Muscle layer of colon (tissue), 2 donors: ENCODE data around the gene TYW1.
"Not testable (repeated sequence)": the region's sequence is repeated elsewhere in the genome, so short reads cannot be mapped to it uniquely, and the experiment has no call there.

ENCODE experiments used
- H3K27ac ChIP-seq: one replicate; pipeline ENCODE4 v1.7.0; 2013; ENCODE audit warnings: low read depth, mild to moderate bottlenecking, low read length, moderate library complexity
- H3K27me3 ChIP-seq, 2 donors: one replicate each; pipeline ENCODE4 v1.7.0; 2013; ENCODE audit warnings: low read length in 2 of 2, mild to moderate bottlenecking in 2 of 2; ENCODE audit not compliant: insufficient read depth in 2 of 2, control insufficient read depth in 1 of 2
- H3K36me3 ChIP-seq: one replicate; pipeline ENCODE4 v1.7.0; 2013; ENCODE audit warnings: mild to moderate bottlenecking, low read length; ENCODE audit not compliant: insufficient read depth
- H3K4me1 ChIP-seq: one replicate; pipeline ENCODE4 v1.7.0; 2013; ENCODE audit warnings: mild to moderate bottlenecking, low read length; ENCODE audit not compliant: insufficient read depth
- H3K4me3 ChIP-seq, 2 donors: one replicate each; pipeline ENCODE4 v1.7.0; 2013; ENCODE audit warnings: low read length in 2 of 2, low read depth in 1 of 2, mild to moderate bottlenecking in 1 of 2, moderate library complexity in 1 of 2
- H3K9ac ChIP-seq: one replicate; pipeline ENCODE4 v1.7.0; 2013; ENCODE audit warnings: low read length
- H3K9me3 ChIP-seq: one replicate; pipeline ENCODE4 v1.7.0; 2013; ENCODE audit warnings: mild to moderate bottlenecking, low read length
- donor health status: abdominal sarcoma.
- donor health status: Adenocarcinoma of cecum.

Gene TYW1

DNA sequence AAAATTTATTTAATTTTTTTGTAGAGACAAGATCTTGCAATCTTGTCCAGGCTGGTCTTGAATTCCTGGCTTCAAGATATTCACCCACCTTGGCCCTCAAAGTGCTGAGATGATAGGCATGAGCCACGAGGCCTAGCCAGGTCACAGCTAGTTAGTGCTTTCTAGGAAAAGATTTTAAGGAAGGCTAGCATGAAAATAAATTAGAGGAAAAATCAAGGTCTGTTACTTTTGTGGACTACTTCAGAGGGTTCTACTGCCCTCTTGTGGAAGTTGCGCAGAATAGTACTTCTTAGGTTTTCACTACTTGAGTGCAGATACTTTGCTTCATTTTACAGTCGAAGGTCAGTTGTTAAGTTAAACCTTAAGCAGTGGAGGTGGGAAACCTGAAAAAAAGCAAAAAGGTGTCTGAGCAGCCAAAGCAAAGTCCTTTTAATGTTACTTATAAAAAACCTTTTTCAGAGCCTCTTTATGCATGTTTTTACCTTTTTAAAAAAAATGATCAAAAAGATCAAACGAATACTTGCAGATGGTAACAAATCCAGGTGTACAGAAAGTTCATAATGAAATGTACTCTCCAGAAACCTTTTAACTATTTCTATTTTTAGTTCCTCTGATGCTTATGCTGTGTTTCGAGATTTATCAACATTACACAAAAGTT lies 4.1 kb downstream of the TYW1 start:
- H3K9me3 ChIP-seq, H3K4me1 ChIP-seq, H3K36me3 ChIP-seq, H3K27ac ChIP-seq, H3K4me3 ChIP-seq, H3K27me3 ChIP-seq, H3K9ac ChIP-seq: not testable (repeated sequence)

DNA sequence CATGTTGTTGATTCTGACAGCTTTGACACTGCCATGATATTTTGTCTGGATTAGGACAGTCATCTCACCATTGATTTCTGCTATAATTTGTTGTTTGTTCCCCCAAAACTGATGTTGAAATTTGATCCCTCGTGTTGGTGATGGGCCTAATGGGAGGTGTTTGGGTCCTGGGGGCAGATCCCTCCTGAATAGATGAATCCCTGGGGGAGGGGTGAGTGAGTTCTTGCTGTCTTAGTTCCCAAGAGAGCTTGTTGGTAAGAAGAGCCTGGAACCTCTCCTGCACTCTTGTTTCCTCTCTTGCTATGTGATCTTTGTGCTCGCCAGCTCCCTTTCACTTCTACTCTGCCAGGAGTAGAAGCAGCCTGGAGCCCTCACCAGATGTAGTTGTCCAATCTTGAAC lies 7.5 kb downstream of the TYW1 start:
- H3K4me1 ChIP-seq, H3K9me3 ChIP-seq, H3K27ac ChIP-seq, H3K9ac ChIP-seq, H3K27me3 ChIP-seq, H3K4me3 ChIP-seq: not testable (repeated sequence)
- peaks cover 16% of the 10 kb centered on the region for H3K36me3 ChIP-seq

DNA sequence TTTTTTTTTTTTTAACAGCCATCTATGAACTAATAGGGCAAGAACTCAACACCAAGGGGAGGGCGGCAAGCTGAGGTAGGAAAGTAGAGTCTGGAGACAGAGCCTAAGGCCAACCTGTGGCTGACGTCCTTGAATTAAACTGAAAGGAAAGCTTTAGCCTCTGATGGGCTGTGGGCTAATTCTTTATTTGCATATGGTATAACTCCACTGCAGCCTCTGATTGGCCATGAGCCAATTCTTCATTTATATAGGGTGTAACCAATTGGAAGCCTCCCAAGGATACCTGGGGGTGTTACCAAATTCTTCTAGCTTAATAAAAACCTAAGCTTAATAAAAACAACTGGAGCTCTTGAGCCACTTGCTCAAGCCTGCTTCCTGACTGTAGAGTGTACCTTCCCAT lies 10.3 kb downstream of the TYW1 start:
- no peak overlapping the region for H3K27ac ChIP-seq
- no peaks in the 10 kb centered on the region for H3K4me1 ChIP-seq
- no peaks in the 10 kb centered on the region for H3K9me3 ChIP-seq
- no peak overlapping the region for H3K4me3 ChIP-seq
- no peaks in the 10 kb centered on the region for H3K27me3 ChIP-seq
- H3K9ac ChIP-seq = no peak overlapping the region
- H3K36me3 ChIP-seq = peaks cover 26% of the 10 kb centered on the region

DNA sequence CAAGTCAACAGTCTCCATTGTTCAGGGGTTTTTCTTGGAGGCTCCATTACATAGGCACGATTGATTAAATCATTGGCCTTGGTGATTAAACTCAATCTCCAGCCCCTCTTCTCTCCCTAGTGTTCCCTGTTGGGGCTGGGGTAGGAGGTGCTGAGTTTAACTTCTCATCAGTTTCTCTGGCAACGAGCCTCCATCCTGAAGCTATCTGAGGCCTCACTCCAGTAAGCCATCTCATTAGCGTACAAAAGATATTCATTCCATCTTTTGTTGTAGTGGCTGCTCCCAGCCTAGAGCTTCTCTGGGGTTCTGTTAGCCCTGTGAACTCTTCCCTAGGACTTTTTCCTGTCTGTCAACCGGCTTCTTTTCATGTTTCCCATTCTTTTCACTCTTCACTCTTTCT lies 11.6 kb downstream of the TYW1 start:
- no peaks in the 10 kb centered on the region for H3K27me3 ChIP-seq
- H3K4me3 ChIP-seq = no peak overlapping the region
- no peaks in the 10 kb centered on the region for H3K9me3 ChIP-seq
- H3K27ac ChIP-seq = no peak overlapping the region
- H3K9ac ChIP-seq = no peak overlapping the region
- H3K36me3 ChIP-seq = peaks cover 26% of the 10 kb centered on the region
- no peaks in the 10 kb centered on the region for H3K4me1 ChIP-seq

DNA sequence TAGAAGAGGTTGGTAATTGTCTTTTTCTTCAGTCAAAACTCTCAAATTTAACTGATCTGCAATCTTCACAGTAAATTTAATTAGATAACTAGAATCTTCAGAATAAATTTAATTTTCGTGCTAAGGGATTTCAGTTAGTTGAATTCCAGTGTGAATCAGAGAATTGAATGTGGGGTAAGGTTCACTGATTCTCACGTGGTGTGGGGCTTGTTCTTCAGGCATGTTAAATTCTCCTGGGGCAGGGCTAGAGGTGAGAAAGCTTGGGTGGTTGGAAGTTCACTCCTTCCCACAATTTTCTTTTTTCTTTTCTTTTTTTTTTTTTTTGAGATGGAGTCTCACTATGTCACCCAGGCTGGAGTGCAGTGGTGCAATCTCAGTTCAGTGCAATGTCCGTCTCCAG lies 13.0 kb downstream of the TYW1 start:
- peaks cover 30% of the 10 kb centered on the region for H3K36me3 ChIP-seq
- not testable (repeated sequence) for H3K9ac ChIP-seq, H3K27me3 ChIP-seq, H3K27ac ChIP-seq, H3K4me3 ChIP-seq, H3K4me1 ChIP-seq, H3K9me3 ChIP-seq

DNA sequence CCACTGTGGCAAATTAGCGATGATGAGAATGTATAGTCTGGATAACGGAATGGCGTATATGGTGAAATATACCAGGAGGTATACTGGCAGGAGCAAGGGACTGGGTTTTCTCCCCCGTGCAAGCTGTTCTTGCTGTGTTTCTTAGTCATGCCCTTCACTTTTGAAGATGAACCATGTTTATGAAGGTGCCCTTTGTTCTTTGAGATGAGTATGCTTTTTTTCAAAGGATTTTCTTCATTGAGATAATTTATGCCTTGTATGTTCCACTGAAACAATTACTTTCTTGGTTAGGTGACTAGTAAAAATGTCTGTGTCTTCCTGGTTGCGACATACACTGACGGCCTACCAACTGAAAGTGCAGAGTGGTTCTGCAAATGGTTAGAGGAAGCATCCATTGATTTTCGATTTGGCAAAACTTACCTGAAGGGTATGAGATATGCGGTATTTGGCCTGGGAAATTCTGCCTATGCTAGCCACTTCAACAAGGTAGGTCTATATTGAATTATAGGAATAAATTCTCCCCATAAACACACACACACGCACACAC lies 17.5 kb downstream of the TYW1 start:
- H3K4me3 ChIP-seq, H3K9me3 ChIP-seq, H3K9ac ChIP-seq, H3K27me3 ChIP-seq, H3K4me1 ChIP-seq, H3K27ac ChIP-seq: not testable (repeated sequence)
- H3K36me3 ChIP-seq = peaks cover 25% of the 10 kb centered on the region

DNA sequence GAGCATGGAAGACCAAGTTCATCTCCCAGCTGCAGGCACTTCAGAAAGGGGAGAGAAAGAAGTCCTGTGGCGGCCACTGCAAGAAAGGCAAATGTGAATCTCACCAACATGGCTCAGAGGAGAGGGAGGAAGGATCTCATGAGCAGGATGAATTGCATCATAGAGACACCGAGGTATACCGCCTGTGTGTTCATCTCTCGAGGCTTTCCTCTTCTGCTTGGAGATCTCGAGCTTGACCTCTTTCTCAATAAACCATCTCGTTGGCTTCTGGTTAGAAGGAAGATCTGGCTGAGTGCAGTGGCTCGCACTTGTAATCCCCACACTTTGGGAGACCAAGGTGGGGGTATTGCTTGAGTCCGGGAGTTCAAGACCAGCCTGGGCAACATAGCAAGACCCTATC lies 21.3 kb downstream of the TYW1 start:
- not testable (repeated sequence) for H3K9ac ChIP-seq, H3K27me3 ChIP-seq, H3K4me1 ChIP-seq, H3K4me3 ChIP-seq, H3K9me3 ChIP-seq, H3K27ac ChIP-seq
- peaks cover 35% of the 10 kb centered on the region for H3K36me3 ChIP-seq

DNA sequence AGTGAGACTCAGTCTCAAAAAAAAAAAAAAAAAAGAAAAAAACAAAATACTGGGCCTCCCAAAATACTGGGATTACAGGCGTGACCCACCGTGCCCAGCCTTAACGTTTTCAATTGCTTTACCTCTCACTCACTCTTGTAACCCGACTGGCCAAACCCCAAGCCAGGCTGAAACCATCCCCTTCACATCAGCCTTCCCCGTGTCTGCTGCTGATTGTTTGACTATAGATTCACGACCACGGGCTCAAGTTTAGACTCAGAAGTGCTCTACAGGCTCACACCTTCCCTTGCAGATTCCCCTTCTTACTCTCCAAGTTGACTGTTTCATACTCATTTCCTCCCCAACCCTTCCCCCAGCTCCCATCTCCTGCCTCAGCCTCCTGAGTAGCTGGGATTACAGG lies 22.3 kb downstream of the TYW1 start:
- Histone ChIP-seq H3K9me3 (no peaks in the 10 kb centered on the region), H3K36me3 (peaks cover 34% of the 10 kb centered on the region), H3K4me3 (no peak overlapping the region)

DNA sequence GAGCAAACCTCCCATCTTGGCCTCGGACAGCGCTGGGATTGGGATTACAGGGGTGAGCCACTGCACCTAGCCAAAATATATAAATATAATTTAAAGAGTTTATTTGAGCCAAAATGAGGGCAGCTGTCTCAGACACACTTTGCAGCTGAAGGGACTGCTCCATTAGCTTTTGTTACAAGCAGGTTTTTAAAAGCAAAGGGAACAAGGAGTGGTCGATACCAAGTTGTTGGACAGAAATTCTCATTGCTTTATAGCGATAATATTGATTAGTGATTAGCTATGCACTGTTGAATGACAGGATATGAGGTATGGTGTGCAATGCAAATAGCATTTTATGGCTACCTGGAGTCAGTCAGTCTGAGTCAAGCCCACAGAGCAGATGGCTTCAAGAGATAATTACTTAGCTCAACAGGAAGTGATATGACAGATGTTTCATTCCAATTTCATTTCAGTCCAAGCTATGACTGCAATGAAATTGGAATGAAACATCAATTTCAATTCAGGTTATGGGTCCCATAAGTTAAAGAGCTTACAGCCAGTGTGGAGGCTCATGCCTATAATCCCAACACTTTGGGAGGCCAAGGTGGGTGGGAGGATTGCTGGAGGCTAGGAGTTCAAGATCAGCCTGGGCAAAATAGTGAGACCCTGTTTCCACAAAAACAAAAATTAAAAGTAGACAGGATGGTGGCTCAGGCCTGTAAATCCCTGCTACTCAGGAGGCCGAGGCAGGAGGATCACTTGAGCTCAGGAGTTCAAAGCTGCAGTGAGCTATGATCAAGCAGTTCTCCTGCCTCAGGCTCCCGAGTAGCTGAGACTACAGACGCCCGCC lies 23.1 kb downstream of the TYW1 start:
- Histone ChIP-seq H3K27ac (no peak overlapping the region), H3K36me3 (peaks cover 31% of the 10 kb centered on the region), H3K4me3 (no peak overlapping the region), H3K9me3 (no peaks in the 10 kb centered on the region), H3K9ac (no peak overlapping the region), H3K27me3 (no peaks in the 10 kb centered on the region), H3K4me1 (no peaks in the 10 kb centered on the region)

More for the DNA sequence above, 22.3 kb downstream of the TYW1 start:
- no peaks in the 10 kb centered on the region for H3K27me3 ChIP-seq
- no peak overlapping the region for H3K27ac ChIP-seq
- H3K4me1 ChIP-seq = no peaks in the 10 kb centered on the region
- H3K9ac ChIP-seq = no peak overlapping the region

DNA sequence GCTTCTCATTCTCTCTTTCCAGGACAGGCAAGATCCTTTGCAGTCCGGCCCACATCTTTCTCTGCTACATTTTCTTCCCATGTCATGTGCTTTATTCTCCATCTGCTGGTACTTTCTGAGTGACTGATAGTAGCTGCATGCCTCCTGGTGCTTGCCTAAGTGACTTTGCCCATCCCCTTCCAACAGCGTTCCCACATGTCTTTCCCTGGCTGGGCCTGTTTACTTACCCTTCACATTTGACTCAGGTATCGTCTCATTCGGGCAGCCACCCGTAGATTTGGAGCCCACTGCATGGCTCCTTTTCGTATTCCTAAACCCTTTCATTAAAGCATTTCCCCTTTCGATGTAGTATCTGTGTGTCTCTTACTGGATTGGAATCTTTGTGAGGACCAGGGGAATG lies 24.6 kb downstream of the TYW1 start:
- Histone ChIP-seq H3K36me3 (peaks cover 31% of the 10 kb centered on the region), H3K9ac (no peak overlapping the region), H3K4me1 (no peaks in the 10 kb centered on the region), H3K9me3 (no peaks in the 10 kb centered on the region), H3K27ac (no peak overlapping the region), H3K27me3 (no peaks in the 10 kb centered on the region), H3K4me3 (no peak overlapping the region)

DNA sequence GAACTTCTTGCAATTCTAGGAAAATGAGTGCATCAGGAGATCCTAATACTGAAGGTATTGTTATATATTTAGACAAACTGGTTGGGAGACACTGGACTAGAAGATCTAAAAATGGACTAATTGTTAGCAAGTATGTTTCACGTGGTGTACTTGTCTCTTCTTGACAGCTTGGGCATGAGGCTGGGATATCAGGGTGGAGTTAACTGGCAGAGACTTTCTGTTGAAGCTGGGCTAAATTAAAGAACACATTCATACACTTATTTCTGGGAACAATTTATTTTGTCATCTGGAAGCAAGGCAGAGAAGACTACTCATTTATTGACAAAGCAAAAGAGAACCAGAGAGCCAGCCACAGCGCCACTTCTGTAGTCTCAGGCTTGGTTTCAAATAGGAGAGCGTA lies 25.9 kb downstream of the TYW1 start:
- Histone ChIP-seq H3K4me1 (no peaks in the 10 kb centered on the region), H3K36me3 (peaks cover 31% of the 10 kb centered on the region), H3K27me3 (no peaks in the 10 kb centered on the region), H3K9me3 (no peaks in the 10 kb centered on the region), H3K9ac (no peak overlapping the region), H3K27ac (no peak overlapping the region), H3K4me3 (no peak overlapping the region)

DNA sequence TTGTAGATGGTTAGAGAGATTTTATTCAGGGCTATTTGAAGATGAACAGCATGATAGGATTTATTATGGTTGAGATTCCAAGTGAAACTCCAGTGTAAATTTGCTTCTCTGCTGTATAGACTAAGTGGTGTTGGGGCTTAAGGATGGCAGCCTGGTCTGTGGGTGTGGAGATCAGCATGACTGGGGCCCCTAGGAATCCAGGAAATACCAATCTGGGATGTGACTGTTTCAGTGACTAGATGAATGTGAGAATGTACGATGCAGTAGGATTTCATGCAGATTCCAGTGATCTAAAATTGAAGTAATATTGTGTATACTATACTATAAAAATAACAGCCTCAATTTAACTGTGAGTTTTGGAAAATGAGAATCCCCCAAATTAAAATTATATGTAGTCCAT lies 28.8 kb downstream of the TYW1 start:
- H3K4me3 ChIP-seq, H3K9ac ChIP-seq: not testable (repeated sequence)
- H3K36me3 ChIP-seq = peaks cover 15% of the 10 kb centered on the region

More for the DNA sequence above, 28.8 kb downstream of the TYW1 start:
- not testable (repeated sequence) for H3K27me3 ChIP-seq, H3K4me1 ChIP-seq, H3K9me3 ChIP-seq, H3K27ac ChIP-seq
